Natural killer cell (primary cell): ENCODE results near the gene IL17B. TPM values are rescaled to one million over a fixed set of nuclear protein-coding genes. Genes with fewer than 3 reads are reported as not detected.

Source experiments
- ATAC-seq, 3 donors: fragments of 150-1000 bp in 2 of 3; fragments of 200-7000 bp in 1 of 3; cut with Tn5 transposase; 1 replicate in 1 of 3; 2 replicates in 2 of 3; pipeline ENCODE4 v1.10.0; 2021; ENCODE audit warnings: mild to moderate bottlenecking in 2 of 3, moderate library complexity in 2 of 3
- DNase-seq, 2 donors: peaks; one replicate each; pipeline versions ENCODE4 v3.0.0 to v3.0.0-alpha.2; 2013 to 2021; ENCODE audit warnings: mixed read lengths in 1 of 2
- H3K27ac ChIP-seq: one replicate; pipeline ENCODE4 v1.5.1; 2013; ENCODE audit warnings: mild to moderate bottlenecking, low read length
- H3K27me3 ChIP-seq: one replicate; pipeline ENCODE4 v1.6.1; 2013; ENCODE audit warnings: low read length; ENCODE audit not compliant: control insufficient read depth, insufficient read depth
- H3K36me3 ChIP-seq: one replicate; pipeline ENCODE4 v1.6.1; 2013; ENCODE audit warnings: low read length; ENCODE audit not compliant: control insufficient read depth, insufficient read depth
- H3K4me1 ChIP-seq: one replicate; pipeline ENCODE4 v1.6.1; 2013; ENCODE audit warnings: low read length; ENCODE audit not compliant: control insufficient read depth, insufficient read depth
- H3K4me3 ChIP-seq: one replicate; pipeline ENCODE4 v1.5.1; 2013; ENCODE audit warnings: low read length
- H3K9me3 ChIP-seq: one replicate; pipeline ENCODE4 v1.6.1; 2013; ENCODE audit warnings: low read length; ENCODE audit not compliant: control insufficient read depth, insufficient read depth
- H3K27ac Mint-ChIP-seq, 2 donors: one replicate each; pipeline ENCODE4 v1.8.0; 2022; ENCODE audit warnings: mild to moderate bottlenecking in 2 of 2, mixed read lengths in 2 of 2, moderate library complexity in 1 of 2
- H3K27me3 Mint-ChIP-seq, 2 donors: one replicate each; pipeline ENCODE4 v1.8.0; 2022; ENCODE audit warnings: low read depth in 2 of 2, mixed read lengths in 2 of 2
- H3K36me3 Mint-ChIP-seq: one replicate; pipeline ENCODE4 v1.8.0; 2022; ENCODE audit warnings: mixed read lengths
- H3K4me1 Mint-ChIP-seq, 2 donors: one replicate each; pipeline ENCODE4 v1.8.0; 2022; ENCODE audit warnings: mixed read lengths in 2 of 2
- H3K4me3 Mint-ChIP-seq: one replicate; pipeline ENCODE4 v1.8.0; 2022; ENCODE audit warnings: mild to moderate bottlenecking, moderate library complexity, mixed read lengths
- H3K9me3 Mint-ChIP-seq, 2 donors: one replicate each; pipeline ENCODE4 v1.8.0; 2022; ENCODE audit warnings: mixed read lengths in 2 of 2
- WGBS: methylation state at CpG from one replicate; pipeline ENCODE4 v1.1.7; 2013; ENCODE audit warnings: missing lambda C conversion rate; ENCODE audit not compliant: insufficient coverage; 5-methylcytosine and 5-hydroxymethylcytosine counted together
- intact Hi-C: fragments of 100-400 bp; cut with micrococcal nuclease; formaldehyde crosslinking; loops from one replicate; pipeline ENCODE4 v1.14.2; 2022
- total RNA-seq, 4 donors: library from RNA; stranded (reverse); fragments of 120-200 nt in 1 of 4; gene quantifications; one replicate each; pipeline versions ENCODE4 v1.2.3 to v1.2.4, GENCODE V29; 2013 to 2022
- TF ChIP-seq, protein P1 (sequence below): fragments of 200-600 bp; IDR thresholded peaks from one replicate; pipeline ENCODE4 v1.8.0; 2022; ENCODE audit warnings: antibody characterized with exemption

Gene IL17B
- total RNA-seq, 3 donors from 2014 or later (not counting 1 experiment from before 2014, with no cell fraction given): not detected

DNA sequence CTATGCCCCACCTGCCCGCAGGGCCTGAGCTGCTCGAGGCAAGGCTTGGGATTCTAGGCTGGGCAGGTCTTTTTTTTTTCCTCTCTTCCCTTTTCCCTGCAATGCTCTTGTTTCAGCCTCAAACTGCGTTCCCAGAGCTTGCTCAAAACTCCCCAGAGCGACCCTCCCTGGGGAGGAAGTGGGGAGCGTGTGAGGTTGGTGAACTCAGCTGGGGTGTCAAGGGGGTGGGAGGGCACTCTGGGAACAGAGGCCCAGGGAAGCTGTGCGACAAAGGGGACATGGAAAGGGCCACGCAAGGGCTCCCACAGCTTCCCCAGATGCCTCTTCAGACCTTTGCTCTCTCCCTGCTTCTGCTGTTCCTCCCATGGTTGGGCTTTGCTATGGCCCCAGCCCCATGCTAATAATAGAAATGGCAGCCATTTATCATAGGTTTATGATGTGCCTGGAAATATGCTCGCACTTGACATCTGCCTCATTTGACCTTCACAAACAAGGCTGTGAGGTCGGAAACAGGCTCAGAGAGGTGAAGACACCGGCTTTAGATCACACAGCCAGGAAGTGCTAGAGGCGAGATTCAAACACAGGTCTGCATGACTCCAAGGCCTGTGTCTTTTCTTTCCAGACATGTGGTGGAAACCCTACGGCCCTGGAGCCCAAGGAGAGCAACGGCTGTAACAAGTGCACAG lies 40.9 kb upstream of the IL17B start:
- intact Hi-C loops: no loop called here
- TF ChIP-seq, protein P1, sequence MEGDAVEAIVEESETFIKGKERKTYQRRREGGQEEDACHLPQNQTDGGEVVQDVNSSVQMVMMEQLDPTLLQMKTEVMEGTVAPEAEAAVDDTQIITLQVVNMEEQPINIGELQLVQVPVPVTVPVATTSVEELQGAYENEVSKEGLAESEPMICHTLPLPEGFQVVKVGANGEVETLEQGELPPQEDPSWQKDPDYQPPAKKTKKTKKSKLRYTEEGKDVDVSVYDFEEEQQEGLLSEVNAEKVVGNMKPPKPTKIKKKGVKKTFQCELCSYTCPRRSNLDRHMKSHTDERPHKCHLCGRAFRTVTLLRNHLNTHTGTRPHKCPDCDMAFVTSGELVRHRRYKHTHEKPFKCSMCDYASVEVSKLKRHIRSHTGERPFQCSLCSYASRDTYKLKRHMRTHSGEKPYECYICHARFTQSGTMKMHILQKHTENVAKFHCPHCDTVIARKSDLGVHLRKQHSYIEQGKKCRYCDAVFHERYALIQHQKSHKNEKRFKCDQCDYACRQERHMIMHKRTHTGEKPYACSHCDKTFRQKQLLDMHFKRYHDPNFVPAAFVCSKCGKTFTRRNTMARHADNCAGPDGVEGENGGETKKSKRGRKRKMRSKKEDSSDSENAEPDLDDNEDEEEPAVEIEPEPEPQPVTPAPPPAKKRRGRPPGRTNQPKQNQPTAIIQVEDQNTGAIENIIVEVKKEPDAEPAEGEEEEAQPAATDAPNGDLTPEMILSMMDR: no peak
- DNase-seq: no peak
- Mint-ChIP-seq H3K4me3 (no peak overlapping the region), H3K27ac (no peak overlapping the region), H3K27me3 (no peaks in the 10 kb centered on the region), H3K9me3 (no peaks in the 10 kb centered on the region), H3K4me1 (no peaks in the 10 kb centered on the region), H3K36me3 (no peaks in the 10 kb centered on the region)
- no peaks in the 10 kb centered on the region for H3K27me3 ChIP-seq
- H3K36me3 ChIP-seq: no peaks in the 10 kb centered on the region
- 64% methylated on average over 13 of the region's 13 CpGs for whole genome bisulfite sequencing
- peaks cover 6% of the 10 kb centered on the region for H3K4me1 ChIP-seq
- H3K4me3 ChIP-seq: no peak overlapping the region
- no peak overlapping the region for H3K27ac ChIP-seq
- ATAC-seq: no peak
- H3K9me3 ChIP-seq: no peaks in the 10 kb centered on the region

DNA sequence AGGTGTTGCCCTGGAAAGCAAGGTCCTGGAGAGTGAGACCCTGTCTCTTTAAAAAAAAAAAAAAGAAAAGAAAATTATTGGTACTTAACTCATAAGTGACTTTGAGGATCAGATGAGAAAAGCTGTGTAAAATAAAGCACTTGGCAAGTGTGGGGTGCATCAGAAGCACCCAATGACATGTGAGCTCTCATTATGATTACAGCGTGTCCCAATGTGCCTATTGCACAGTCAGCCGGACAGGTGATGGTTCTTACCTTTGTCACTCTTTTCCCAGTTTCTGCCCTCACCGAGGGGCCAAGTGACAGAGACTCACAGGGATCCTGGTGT lies 40.4 kb upstream of the IL17B start:
- DNase-seq (no peak), ATAC-seq (no peak)
- no peaks in the 10 kb centered on the region for H3K27me3 ChIP-seq
- H3K27ac ChIP-seq: no peak overlapping the region
- no peaks in the 10 kb centered on the region for H3K4me1 Mint-ChIP-seq
- H3K27me3 Mint-ChIP-seq: no peaks in the 10 kb centered on the region
- H3K27ac Mint-ChIP-seq: no peak overlapping the region
- H3K4me3 Mint-ChIP-seq: no peak overlapping the region
- WGBS: 93% methylated on average over 3 of the region's 3 CpGs
- H3K4me1 ChIP-seq: peaks cover 6% of the 10 kb centered on the region
- H3K36me3 ChIP-seq: no peaks in the 10 kb centered on the region
- no peaks in the 10 kb centered on the region for H3K9me3 ChIP-seq
- H3K9me3 Mint-ChIP-seq: no peaks in the 10 kb centered on the region
- no peak overlapping the region for H3K4me3 ChIP-seq
- TF ChIP-seq, protein P1: no peak
- no peaks in the 10 kb centered on the region for H3K36me3 Mint-ChIP-seq
- intact Hi-C loops: no loop called here

DNA sequence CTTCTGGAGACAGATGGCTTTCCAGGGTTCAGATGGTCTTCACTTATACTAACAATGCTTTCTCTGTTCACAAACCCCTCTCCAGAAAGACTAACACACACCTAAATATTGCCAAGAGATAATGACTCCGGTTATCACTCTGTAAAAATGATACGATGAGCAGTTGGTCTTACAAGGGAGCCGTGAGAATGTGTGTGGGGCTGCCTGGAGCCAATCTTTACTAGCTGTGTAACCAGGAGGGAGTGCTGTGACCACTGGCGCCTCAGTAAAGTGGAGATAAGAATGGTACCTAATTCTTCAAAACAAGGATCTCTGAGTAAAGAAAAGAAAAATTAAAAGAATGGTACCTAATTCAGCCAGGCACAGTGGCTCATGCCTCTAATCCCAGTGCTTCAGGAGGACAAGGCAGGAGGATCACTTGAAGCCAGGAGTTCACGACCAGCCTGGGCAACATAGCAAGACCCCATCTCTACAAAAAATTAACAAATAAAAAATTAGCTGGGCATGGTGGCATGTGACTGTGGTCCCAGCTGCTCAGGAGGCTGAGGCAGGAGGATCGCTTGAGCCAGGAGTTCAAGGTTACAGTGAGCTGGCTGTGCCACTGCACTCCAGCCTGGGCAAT lies 39.9 kb upstream of the IL17B start:
- Mint-ChIP-seq H3K27me3 (no peaks in the 10 kb centered on the region), H3K36me3 (no peaks in the 10 kb centered on the region), H3K4me1 (no peaks in the 10 kb centered on the region), H3K4me3 (no peak overlapping the region), H3K27ac (no peak overlapping the region), H3K9me3 (no peaks in the 10 kb centered on the region)
- ATAC-seq (no peak), DNase-seq (no peak)
- Histone ChIP-seq H3K9me3 (no peaks in the 10 kb centered on the region), H3K27ac (no peak overlapping the region), H3K4me1 (peaks cover 6% of the 10 kb centered on the region), H3K36me3 (no peaks in the 10 kb centered on the region), H3K27me3 (no peaks in the 10 kb centered on the region), H3K4me3 (no peak overlapping the region)
- 88% methylated on average over 6 of the region's 6 CpGs for WGBS
- TF ChIP-seq, protein P1: no peak
- intact Hi-C loops: no loop called here
